Stomach (tissue), 4 donors: ENCODE data around the gene ANKRD36.
"Not testable (repeated sequence)": the region's sequence is repeated elsewhere in the genome, so short reads cannot be mapped to it uniquely, and the experiment has no call there.

Experiments
- EP300 ChIP-seq: sonication (generic); formaldehyde crosslinking; IDR thresholded peaks from one replicate; pipeline ENCODE4 v1.6.1; 2017; ENCODE audit warnings: antibody characterized with exemption
- TF ChIP-seq, protein P1 (sequence below), 7 experiments: fragments of 450-650 bp in 4 of 7; fragments of 200-600 bp in 3 of 7; sonication (generic) in 3 of 7; IDR thresholded peaks; one replicate each; pipeline ENCODE4 v1.5.1; 2016 to 2019; ENCODE audit warnings: antibody characterized with exemption in 7 of 7, control low read depth in 2 of 7, mild to moderate bottlenecking in 1 of 7

DNA sequence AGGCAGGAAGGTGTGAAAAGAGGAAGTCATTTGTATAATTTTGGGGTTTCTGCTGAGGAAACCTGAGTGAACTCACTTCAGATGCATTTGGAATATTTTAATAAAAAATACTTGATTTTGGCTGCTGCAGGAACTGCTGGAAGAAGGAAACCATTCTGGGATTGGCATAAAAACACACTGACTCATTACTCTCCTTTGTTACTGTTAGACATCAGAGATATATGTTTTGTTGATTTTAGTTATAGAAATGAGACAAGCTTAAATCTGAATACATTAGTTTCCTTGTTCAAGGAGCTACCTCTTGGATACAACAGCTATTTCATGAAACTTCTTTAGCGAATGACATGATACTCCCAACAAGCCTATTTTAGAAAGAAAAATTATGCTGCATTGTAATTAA lies 84.3 kb downstream of the ANKRD36 start:
- not testable (repeated sequence) for TF ChIP-seq EP300
- TF ChIP-seq, protein P1, sequence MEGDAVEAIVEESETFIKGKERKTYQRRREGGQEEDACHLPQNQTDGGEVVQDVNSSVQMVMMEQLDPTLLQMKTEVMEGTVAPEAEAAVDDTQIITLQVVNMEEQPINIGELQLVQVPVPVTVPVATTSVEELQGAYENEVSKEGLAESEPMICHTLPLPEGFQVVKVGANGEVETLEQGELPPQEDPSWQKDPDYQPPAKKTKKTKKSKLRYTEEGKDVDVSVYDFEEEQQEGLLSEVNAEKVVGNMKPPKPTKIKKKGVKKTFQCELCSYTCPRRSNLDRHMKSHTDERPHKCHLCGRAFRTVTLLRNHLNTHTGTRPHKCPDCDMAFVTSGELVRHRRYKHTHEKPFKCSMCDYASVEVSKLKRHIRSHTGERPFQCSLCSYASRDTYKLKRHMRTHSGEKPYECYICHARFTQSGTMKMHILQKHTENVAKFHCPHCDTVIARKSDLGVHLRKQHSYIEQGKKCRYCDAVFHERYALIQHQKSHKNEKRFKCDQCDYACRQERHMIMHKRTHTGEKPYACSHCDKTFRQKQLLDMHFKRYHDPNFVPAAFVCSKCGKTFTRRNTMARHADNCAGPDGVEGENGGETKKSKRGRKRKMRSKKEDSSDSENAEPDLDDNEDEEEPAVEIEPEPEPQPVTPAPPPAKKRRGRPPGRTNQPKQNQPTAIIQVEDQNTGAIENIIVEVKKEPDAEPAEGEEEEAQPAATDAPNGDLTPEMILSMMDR (IDR thresholded peaks at IDR 0.05) = not testable (repeated sequence)
